ENCODE results near the gene PEF1.

The PEF1 gene

DNA sequence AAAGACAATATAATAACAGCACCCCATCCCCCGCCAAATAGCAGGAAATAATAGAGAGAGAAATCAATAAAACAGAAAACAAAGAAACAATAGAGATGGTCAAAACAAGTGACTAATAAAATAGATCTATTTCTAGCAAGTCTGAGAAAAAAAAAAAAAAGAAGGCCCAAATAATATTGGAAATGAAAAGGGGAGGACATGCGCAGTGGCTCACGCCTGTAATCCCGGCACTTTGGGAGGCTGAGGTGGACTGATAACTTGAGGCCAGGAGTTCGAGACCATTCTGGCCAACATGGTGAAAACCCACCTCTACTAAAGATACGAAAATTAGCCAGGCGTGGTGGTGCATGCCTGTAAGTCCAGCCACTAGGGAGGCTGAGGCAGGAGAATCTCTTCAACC is 45.7 kb downstream of the PEF1 start:
- H3K4me3 ChIP-seq (ENCODE audit: low read depth, low read length), result no peak overlapping the region
- TF ChIP-seq, protein P1, sequence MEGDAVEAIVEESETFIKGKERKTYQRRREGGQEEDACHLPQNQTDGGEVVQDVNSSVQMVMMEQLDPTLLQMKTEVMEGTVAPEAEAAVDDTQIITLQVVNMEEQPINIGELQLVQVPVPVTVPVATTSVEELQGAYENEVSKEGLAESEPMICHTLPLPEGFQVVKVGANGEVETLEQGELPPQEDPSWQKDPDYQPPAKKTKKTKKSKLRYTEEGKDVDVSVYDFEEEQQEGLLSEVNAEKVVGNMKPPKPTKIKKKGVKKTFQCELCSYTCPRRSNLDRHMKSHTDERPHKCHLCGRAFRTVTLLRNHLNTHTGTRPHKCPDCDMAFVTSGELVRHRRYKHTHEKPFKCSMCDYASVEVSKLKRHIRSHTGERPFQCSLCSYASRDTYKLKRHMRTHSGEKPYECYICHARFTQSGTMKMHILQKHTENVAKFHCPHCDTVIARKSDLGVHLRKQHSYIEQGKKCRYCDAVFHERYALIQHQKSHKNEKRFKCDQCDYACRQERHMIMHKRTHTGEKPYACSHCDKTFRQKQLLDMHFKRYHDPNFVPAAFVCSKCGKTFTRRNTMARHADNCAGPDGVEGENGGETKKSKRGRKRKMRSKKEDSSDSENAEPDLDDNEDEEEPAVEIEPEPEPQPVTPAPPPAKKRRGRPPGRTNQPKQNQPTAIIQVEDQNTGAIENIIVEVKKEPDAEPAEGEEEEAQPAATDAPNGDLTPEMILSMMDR (IDR thresholded peaks at IDR 0.05; ENCODE audit: borderline replicate concordance, insufficient read depth, low read depth, low read length), result no peak

DNA sequence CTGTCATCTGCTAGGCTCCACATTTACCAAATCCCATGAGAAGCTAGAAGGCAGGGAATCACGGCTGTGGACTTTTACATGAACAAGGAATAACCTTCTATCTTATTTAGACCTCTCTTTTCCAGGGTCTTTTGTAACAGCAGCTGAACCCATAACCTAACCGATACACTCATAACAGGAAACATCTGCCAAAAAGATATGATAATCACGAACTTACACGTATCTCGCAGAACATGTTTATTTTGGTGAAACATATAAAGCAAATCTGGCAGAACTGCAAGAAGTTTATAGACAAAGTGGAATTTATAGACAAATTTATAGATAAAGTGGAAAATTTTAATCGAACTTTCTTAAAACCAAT is 48.0 kb downstream of the PEF1 start:
- TF ChIP-seq, protein P1 (IDR thresholded peaks at IDR 0.05; ENCODE audit: borderline replicate concordance, insufficient read depth, low read depth, low read length), result no peak
- H3K4me3 ChIP-seq (ENCODE audit: low read depth, low read length), result no peak overlapping the region

DNA sequence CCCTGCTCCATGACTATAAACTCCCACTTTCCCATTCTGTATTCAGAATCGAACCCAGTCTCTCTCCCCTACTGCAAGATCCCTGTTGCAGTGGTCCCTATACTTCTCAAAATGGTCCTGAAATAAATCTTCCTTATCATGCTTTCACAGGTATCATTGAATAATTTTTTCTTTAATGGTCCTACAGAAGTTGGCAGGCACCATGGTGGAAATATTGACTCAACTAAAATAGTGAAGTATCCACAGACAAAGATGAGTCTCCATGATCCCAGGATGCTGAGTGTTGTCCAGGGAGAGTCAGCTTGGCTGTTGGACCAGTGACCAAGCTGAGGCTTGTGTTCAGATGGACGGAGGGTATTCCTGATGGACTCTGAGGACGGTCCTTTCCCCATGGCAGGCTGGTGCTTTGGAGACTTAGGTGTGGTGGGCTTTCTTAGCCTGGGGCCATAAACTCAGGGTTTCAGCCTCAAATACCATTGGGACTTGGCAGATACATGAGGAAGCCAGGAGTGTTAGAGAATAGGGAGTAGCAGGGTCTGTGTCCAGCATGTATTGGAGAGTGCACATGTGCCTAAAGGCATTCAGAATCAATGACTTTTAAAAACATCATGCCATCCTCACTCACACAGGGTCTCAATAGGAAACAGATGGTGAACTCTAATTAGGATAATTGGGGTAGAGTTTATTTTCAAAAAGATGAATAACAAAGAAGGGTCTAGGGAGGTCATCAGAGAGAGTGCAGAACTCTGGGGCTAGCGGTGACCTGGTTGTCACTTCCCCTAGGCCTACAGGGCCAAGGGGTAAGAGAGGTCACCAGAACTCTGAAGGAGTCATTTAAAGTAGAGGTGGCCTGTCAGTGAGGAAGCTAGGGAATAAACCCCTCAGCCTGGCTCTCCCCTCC is 48.6 kb downstream of the PEF1 start:
- H3K4me3 ChIP-seq (ENCODE audit: low read depth, low read length), result no peak overlapping the region
- TF ChIP-seq, protein P1 (IDR thresholded peaks at IDR 0.05; ENCODE audit: borderline replicate concordance, insufficient read depth, low read depth, low read length), result no peak

DNA sequence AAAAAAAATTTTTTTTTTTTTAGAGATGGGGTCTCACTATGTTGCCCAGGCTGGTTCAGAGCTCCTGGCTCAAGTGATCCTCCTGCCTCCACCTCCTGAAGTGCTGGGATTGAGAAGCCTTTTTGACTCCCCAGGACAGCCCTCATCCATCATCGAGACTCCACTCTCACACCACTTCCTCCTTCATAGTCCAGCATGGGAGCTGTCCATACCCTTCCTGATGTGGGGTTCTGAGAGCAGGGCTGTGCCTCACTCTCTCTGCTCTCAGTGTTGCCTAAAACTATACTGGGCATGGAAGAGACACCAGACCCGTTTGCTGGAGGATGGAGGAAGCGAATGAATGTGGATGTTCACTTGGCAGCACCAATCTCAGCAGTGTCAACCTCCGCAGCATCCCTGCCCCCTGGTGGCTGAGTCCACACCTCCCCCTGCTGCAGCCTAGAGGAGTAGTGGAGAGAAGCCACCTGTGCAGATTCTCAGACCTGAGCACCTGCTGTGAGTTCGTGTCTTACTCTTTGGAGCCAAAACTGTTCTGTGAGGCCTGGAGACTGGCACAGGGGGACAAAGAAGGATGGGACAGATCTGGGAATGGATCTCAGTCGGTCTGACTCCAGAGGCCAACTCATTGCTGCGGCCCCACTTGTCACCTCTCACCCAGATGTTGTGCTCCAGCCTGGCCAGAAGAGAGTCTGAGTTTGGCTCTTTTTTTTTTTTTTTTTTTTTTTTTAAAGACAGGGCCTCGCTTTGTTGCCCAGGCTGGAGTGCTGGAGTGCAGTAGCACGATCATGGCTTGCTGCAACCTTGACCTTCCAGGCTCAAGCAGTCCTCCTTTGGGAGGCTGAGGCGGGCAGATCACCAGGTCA is 50.7 kb downstream of the PEF1 start:
- TF ChIP-seq, protein P1 (IDR thresholded peaks at IDR 0.05; ENCODE audit: borderline replicate concordance, insufficient read depth, low read depth, low read length), result peak; percentile 98
- no peak overlapping the region for H3K4me3 ChIP-seq (ENCODE audit: low read depth, low read length)

DNA sequence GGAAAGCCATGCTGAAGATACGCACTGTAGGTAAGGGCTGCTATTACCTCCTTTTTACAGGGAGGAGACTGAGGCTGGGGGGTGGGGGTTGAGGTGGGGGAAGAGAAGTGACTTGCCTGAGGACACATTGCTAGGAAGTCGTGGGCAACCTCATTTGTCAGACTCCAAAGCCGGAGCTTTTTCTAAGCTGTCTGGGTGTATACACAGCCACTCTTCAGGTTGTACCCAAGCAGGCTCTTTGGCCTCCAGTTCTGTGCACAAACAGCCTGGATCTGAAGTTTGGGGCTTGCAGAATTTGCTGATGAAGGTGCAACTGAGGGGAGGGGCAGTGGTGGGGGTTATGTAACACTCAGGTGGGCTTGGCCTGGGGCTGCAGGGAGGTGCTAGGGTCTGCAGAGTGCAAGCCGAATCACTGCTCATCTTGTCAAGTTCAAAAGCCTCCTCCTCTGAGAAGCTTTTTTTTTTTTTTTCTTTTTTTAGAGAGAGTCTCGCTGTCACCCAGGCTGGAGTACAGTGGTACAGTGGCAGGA is 51.5 kb downstream of the PEF1 start:
- TF ChIP-seq, protein P1 (IDR thresholded peaks at IDR 0.05; ENCODE audit: borderline replicate concordance, insufficient read depth, low read depth, low read length), result no peak
- H3K4me3 ChIP-seq (ENCODE audit: low read depth, low read length), result no peak overlapping the region

DNA sequence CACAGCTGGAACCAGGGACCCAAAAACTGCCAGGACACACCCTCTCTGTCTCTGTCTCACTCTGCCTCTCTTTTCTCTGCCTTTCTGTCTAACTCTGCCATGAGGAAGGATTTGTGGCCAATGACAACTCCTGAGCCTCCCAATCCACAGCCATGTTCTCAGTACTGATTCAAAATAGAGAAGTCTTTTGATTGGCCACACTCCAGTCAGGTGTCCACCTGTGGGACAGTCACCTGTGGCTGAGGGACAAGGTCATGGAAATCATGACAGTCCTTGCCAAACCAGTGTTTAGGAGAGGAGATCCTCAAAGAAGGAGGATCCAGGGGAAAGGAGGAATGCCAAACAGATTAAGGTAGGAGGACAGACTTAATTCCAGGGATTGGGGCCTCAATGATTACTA is 52.5 kb downstream of the PEF1 start:
- TF ChIP-seq, protein P1 (IDR thresholded peaks at IDR 0.05; ENCODE audit: borderline replicate concordance, insufficient read depth, low read depth, low read length), result no peak
- H3K4me3 ChIP-seq (ENCODE audit: low read depth, low read length), result no peak overlapping the region

All from GM12875 (cell line).